A549 (cell line): ENCODE measurements around the gene ARHGAP26. TPM values are rescaled to one million over a fixed set of nuclear protein-coding genes. Genes with fewer than 3 reads are reported as not detected.
A peak's percentile ranks its signal among the peaks of the same experiment; 100 is the strongest.

ENCODE experiments used
- ATAC-seq, 2 experiments: fragments of 200-7000 bp in 1 of 2; fragments of >200 bp in 1 of 2; cut with Nextera tagmentation in 1 of 2; cut with Tn5 transposase in 1 of 2; 3 replicates each; pipeline versions ENCODE4 v1.8.0 to v1.9.1; 2018 to 2020; ENCODE audit warnings: mild to moderate bottlenecking in 1 of 2, moderate library complexity in 1 of 2
- CTCF ChIA-PET: fragments of 300-600 bp; sonication (Branson Sonifier 250); formaldehyde crosslinking; extraction: SDS; loops from one replicate; lab custom pipeline; 2021; ENCODE audit warnings: antibody characterized with exemption, inconsistent platforms; lab: Yijun Ruan, JAX
- POLR2A ChIA-PET: fragments of 350-600 bp; formaldehyde crosslinking; extraction: SDS; loops from one replicate; lab custom pipeline; 2021; ENCODE audit warnings: antibody characterized with exemption, inconsistent platforms; lab: Yijun Ruan, JAX
- DNase-seq, 2 experiments: peaks; one replicate each; pipeline versions ENCODE4 v3.0.0 to v3.0.0-alpha.2; 2011 to 2016; ENCODE audit warnings: low read depth in 1 of 2, low spot score in 1 of 2
- FAIRE-seq: peaks from 2 replicates; lab custom pipeline; 2011; peaks lifted over from hg19 to GRCh38; lab: Jason Lieb, UNC
- H3K27ac ChIP-seq, 2 experiments: fragments of >200 bp; sonication (Bioruptor Twin); formaldehyde crosslinking; 3 replicates each; pipeline ENCODE4 v1.5.1; 2016 to 2017
- H3K4me1 ChIP-seq: fragments of >200 bp; sonication (Bioruptor Twin); formaldehyde crosslinking; 3 replicates; pipeline ENCODE4 v1.6.1; 2016
- H3K4me2 ChIP-seq: fragments of >200 bp; sonication (Bioruptor Twin); formaldehyde crosslinking; 3 replicates; pipeline ENCODE4 v1.6.1; 2016
- H3K4me3 ChIP-seq: fragments of >200 bp; sonication (Bioruptor Twin); formaldehyde crosslinking; 3 replicates; pipeline ENCODE4 v1.5.1; 2016
- H3K9me3 ChIP-seq: fragments of >200 bp; sonication (Bioruptor Twin); formaldehyde crosslinking; 3 replicates; pipeline ENCODE4 v1.6.1; 2016
- CBX2 ChIP-seq: fragments of 200-600 bp; sonication (generic); IDR thresholded peaks from 2 replicates; pipeline ENCODE4 v1.6.1; 2016; ENCODE audit warnings: low read depth, mild to moderate bottlenecking, borderline replicate concordance
- CBX8 ChIP-seq: fragments of 200-600 bp; sonication (generic); IDR thresholded peaks from 2 replicates; pipeline ENCODE4 v1.6.1; 2016
- CEBPB ChIP-seq, 2 experiments: fragments of >200 bp in 1 of 2; sonication (Bioruptor Twin) in 1 of 2; formaldehyde crosslinking in 1 of 2; IDR thresholded peaks; 2 replicates each; pipeline ENCODE4 v1.6.1; 2012 to 2016
- CHD2 ChIP-seq: fragments of 150-350 bp; IDR thresholded peaks from 2 replicates; pipeline ENCODE4 v1.6.1; 2014; ENCODE audit warnings: low read length; ENCODE audit not compliant: partially characterized antibody
- CHD4 ChIP-seq: fragments of 200-600 bp; sonication (generic); IDR thresholded peaks from 2 replicates; pipeline ENCODE4 v1.6.1; 2016; ENCODE audit warnings: antibody characterized with exemption, mild to moderate bottlenecking, borderline replicate concordance
- EHF ChIP-seq: fragments of 250-450 bp; sonication (Bioruptor Pico); IDR thresholded peaks from 2 replicates; pipeline ENCODE4 v1.5.0; 2020; ENCODE audit warnings: mild to moderate bottlenecking
- EHMT2 ChIP-seq: fragments of 200-600 bp; sonication (generic); IDR thresholded peaks from 2 replicates; pipeline ENCODE4 v1.6.1; 2016; ENCODE audit warnings: antibody characterized with exemption, low read depth, mild to moderate bottlenecking, moderate library complexity
- ESRRA ChIP-seq: fragments of 150-350 bp; IDR thresholded peaks from 2 replicates; pipeline ENCODE4 v1.6.1; 2014; ENCODE audit warnings: mild to moderate bottlenecking, low read length, borderline replicate concordance
- FOSB ChIP-seq: fragments of 250-450 bp; sonication (Bioruptor Pico); IDR thresholded peaks from 2 replicates; pipeline ENCODE4 v1.5.0; 2020; ENCODE audit warnings: mild to moderate bottlenecking, moderate library complexity
- FOSL2 ChIP-seq, 2 experiments: fragments of 450-650 bp in 1 of 2; fragments of >200 bp in 1 of 2; sonication (Bioruptor Twin) in 1 of 2; formaldehyde crosslinking; IDR thresholded peaks; 2 replicates each; pipeline versions ENCODE4 v1.5.0 to v1.6.1; 2016 to 2020; ENCODE audit warnings: mild to moderate bottlenecking in 1 of 2, moderate library complexity in 1 of 2
- GATA3 ChIP-seq: IDR thresholded peaks from 2 replicates; pipeline ENCODE4 v1.6.1; 2012; ENCODE audit warnings: borderline replicate concordance
- HDAC2 ChIP-seq: fragments of 200-600 bp; sonication (generic); IDR thresholded peaks from 2 replicates; pipeline ENCODE4 v1.6.1; 2016
- HEYL ChIP-seq: fragments of 250-450 bp; sonication (Bioruptor Pico); IDR thresholded peaks from 2 replicates; pipeline ENCODE4 v1.8.0; 2021; ENCODE audit warnings: mild to moderate bottlenecking, moderate library complexity
- HOXB13 ChIP-seq: fragments of 250-450 bp; sonication (Bioruptor Pico); IDR thresholded peaks from 2 replicates; pipeline ENCODE4 v1.5.0; 2020; ENCODE audit warnings: low read depth, mild to moderate bottlenecking, moderate library complexity
- HOXB5 ChIP-seq: fragments of 250-450 bp; sonication (Bioruptor Pico); IDR thresholded peaks from 2 replicates; pipeline ENCODE4 v1.5.0; 2020; ENCODE audit warnings: mild to moderate bottlenecking, moderate library complexity
- JUN ChIP-seq, 2 experiments: fragments of >200 bp; sonication (Bioruptor Twin); formaldehyde crosslinking; IDR thresholded peaks; 2 replicates in 1 of 2; 3 replicates in 1 of 2; pipeline ENCODE4 v1.6.1; 2016 to 2017
- JUNB ChIP-seq: fragments of >200 bp; sonication (Bioruptor Twin); formaldehyde crosslinking; IDR thresholded peaks from 2 replicates; pipeline ENCODE4 v1.6.1; 2016
- MAZ ChIP-seq: fragments of 150-350 bp; IDR thresholded peaks from 2 replicates; pipeline ENCODE4 v1.6.1; 2014; ENCODE audit warnings: antibody characterized with exemption, low read depth, low read length, borderline replicate concordance
- MYC ChIP-seq: IDR thresholded peaks from 2 replicates; pipeline ENCODE4 v1.6.1; 2012; ENCODE audit warnings: mild to moderate bottlenecking, inconsistent platforms, low read length, improper control_type of control experiment, borderline replicate concordance
- NFE2L2 ChIP-seq: fragments of 150-350 bp; conservative IDR thresholded peaks from 2 replicates; pipeline ENCODE4 v1.6.1; 2014; ENCODE audit warnings: low read length
- NPAS2 ChIP-seq: fragments of 250-450 bp; sonication (Bioruptor Pico); IDR thresholded peaks from 2 replicates; pipeline ENCODE4 v1.8.0; 2022; ENCODE audit warnings: mild to moderate bottlenecking, moderate library complexity, borderline replicate concordance
- POLR2A ChIP-seq: IDR thresholded peaks from 2 replicates; pipeline ENCODE4 v1.6.1; 2012; ENCODE audit warnings: mild to moderate bottlenecking, low read length
- POLR2AphosphoS2 ChIP-seq: conservative IDR thresholded peaks from 2 replicates; pipeline ENCODE4 v1.6.1; 2012; ENCODE audit warnings: low read length, improper control_type of control experiment, inconsistent platforms
- RAD21 ChIP-seq, 2 experiments: fragments of >200 bp in 1 of 2; sonication (Bioruptor Twin) in 1 of 2; formaldehyde crosslinking in 1 of 2; IDR thresholded peaks in 1 of 2; conservative IDR thresholded peaks in 1 of 2; 2 replicates in 1 of 2; 3 replicates in 1 of 2; pipeline ENCODE4 v1.6.1; 2012 to 2018; ENCODE audit warnings: inconsistent platforms in 1 of 2
- RARB ChIP-seq: fragments of 250-450 bp; sonication (Bioruptor Pico); IDR thresholded peaks from 2 replicates; pipeline ENCODE4 v1.8.0; 2021; ENCODE audit warnings: mild to moderate bottlenecking, moderate library complexity
- RFX5 ChIP-seq: fragments of 450-650 bp; IDR thresholded peaks from 2 replicates; pipeline ENCODE4 v1.7.1; 2014; ENCODE audit warnings: antibody characterized with exemption, mild to moderate bottlenecking, moderate library complexity
- SMC3 ChIP-seq: fragments of >200 bp; sonication (Bioruptor Twin); formaldehyde crosslinking; IDR thresholded peaks from 3 replicates; pipeline ENCODE4 v1.6.1; 2018; ENCODE audit warnings: inconsistent platforms
- TP53 ChIP-seq: fragments of 250-450 bp; sonication (Bioruptor Pico); IDR thresholded peaks from 2 replicates; pipeline ENCODE4 v1.5.0; 2021; ENCODE audit warnings: mild to moderate bottlenecking, moderate library complexity
- ZC3H11A ChIP-seq: fragments of 450-650 bp; IDR thresholded peaks from 2 replicates; pipeline ENCODE4 v1.6.1; 2014; ENCODE audit warnings: antibody characterized with exemption, mild to moderate bottlenecking
- ZFP36 ChIP-seq: fragments of 450-650 bp; IDR thresholded peaks from 2 replicates; pipeline ENCODE4 v1.6.1; 2014; ENCODE audit warnings: borderline replicate concordance; ENCODE audit not compliant: partially characterized antibody
- ZSCAN20 ChIP-seq: fragments of 250-450 bp; sonication (Bioruptor Pico); IDR thresholded peaks from 2 replicates; pipeline ENCODE4 v1.8.0; 2022; ENCODE audit warnings: mild to moderate bottlenecking, moderate library complexity
- WGBS: methylation state at CpG from one replicate; pipeline ENCODE4 v1.1.6; 2017; ENCODE audit errors: missing lambda C conversion rate; 5-methylcytosine and 5-hydroxymethylcytosine counted together
- polyA plus RNA-seq, 4 experiments: library from polyadenylated mRNA; depleted of rRNA in 3 of 4; stranded (reverse); fragments of >200 nt; fragmentation: RNase III in 1 of 4; extraction: RNeasy Plus Mini Kit Qiagen cat#74134 plus additional on column Dnase treatment in 1 of 4; gene quantifications; 2 replicates in 3 of 4; 3 replicates in 1 of 4; pipeline ENCODE4 v1.2.3, GENCODE V29; 2011 to 2017
- TF ChIP-seq, protein P1 (sequence below): fragments of 450-650 bp; IDR thresholded peaks from 2 replicates; pipeline ENCODE4 v1.6.1; 2014; ENCODE audit warnings: antibody characterized with exemption
- TF ChIP-seq, protein P2 (sequence below): IDR thresholded peaks from 2 replicates; pipeline ENCODE4 v1.6.1; 2012
- TF ChIP-seq, protein P3 (sequence below): IDR thresholded peaks from 2 replicates; pipeline ENCODE4 v1.6.1; 2012; ENCODE audit warnings: low read depth, borderline replicate concordance
- TF ChIP-seq, protein P4 (sequence below): fragments of 150-350 bp; IDR thresholded peaks from 2 replicates; pipeline ENCODE4 v1.6.1; 2014; ENCODE audit warnings: low read depth, mild to moderate bottlenecking, low read length

The ARHGAP26 gene
- polyA plus RNA-seq, 2 of the 4 experiments (the other 2 are of a cell fraction) = 6.6 to 19.1 TPM

DNA sequence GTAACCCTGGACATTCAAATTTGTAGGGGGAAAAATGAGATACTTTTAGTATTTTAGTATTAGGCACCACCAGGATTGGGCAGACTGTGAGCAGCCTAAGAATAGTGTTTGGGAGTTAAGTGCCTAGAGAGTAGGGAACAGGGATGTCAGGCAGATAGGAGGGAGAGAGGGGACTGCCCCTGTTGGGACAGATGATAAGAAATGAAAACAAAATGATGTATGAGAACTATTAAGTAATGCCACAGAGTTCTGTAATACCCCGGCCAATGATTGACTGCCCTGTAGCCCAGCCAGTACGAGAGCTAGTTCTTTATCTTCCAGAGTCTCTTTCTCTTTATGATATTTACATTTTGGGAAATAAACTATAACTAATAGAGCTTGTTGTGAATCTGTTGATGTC is 24.4 kb downstream of the ARHGAP26 start:
- Histone ChIP-seq H3K4me2 (no peak overlapping the region), H3K9me3 (no peaks in the 10 kb centered on the region), H3K4me1 (peaks cover 24% of the 10 kb centered on the region), H3K27ac (no peak overlapping the region), H3K4me3 (no peak overlapping the region)
- FAIRE-seq (no peak), ATAC-seq (no peak; a peak in 1 of 6 replicates), DNase-seq (no peak)
- TF ChIP-seq HOXB5 (CRISPR knock-in tag) (no peak), EHF (CRISPR knock-in tag) (no peak), HDAC2 (no peak), JUN (IDR thresholded peaks at IDR 0.05) (no peak), POLR2A (no peak), ESRRA (no peak), RAD21 (conservative IDR thresholded peaks at IDR 0.05 in 1 of 2, IDR thresholded peaks at IDR 0.05 in 1 of 2) (no peak), ZC3H11A (no peak), TP53 (CRISPR knock-in tag) (no peak), EHMT2 (no peak), CBX8 (no peak)
- TF ChIP-seq, protein P1, sequence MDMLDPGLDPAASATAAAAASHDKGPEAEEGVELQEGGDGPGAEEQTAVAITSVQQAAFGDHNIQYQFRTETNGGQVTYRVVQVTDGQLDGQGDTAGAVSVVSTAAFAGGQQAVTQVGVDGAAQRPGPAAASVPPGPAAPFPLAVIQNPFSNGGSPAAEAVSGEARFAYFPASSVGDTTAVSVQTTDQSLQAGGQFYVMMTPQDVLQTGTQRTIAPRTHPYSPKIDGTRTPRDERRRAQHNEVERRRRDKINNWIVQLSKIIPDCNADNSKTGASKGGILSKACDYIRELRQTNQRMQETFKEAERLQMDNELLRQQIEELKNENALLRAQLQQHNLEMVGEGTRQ = no peak
- ChIA-PET POLR2A (no interaction called here), CTCF (no interaction called here)
- WGBS = 86% methylated on average over 2 of the region's 2 CpGs

DNA sequence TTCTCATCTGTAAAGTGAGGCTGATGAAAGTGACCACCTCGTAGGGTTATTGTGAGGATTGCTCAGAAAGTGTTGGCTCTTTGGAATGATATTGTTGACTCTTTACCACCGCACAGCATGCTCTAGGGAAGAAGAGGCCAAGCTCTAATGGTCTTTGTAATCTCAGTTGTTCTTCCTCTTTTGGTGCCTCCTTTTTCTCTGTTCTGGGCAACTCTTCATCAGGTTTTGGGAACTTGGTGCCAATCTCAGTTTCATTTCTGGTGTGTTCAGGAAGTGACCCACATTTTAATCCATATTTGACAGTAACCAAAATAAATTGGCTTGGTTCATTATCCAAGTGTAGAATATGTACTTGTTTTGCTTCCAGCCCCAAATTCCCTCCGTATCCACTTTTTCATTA is 25.1 kb downstream of the ARHGAP26 start:
- DNase-seq = no peak
- ATAC-seq = no peak
- FAIRE-seq = no peak
- TF ChIP-seq, protein P2, sequence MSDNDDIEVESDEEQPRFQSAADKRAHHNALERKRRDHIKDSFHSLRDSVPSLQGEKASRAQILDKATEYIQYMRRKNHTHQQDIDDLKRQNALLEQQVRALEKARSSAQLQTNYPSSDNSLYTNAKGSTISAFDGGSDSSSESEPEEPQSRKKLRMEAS = no peak
- TF ChIP-seq SMC3 (no peak), FOSL2 (IDR thresholded peaks at IDR 0.05) (no peak), FOSL2 (CRISPR knock-in tag; IDR thresholded peaks at IDR 0.05) (no peak), CHD2 (no peak), HOXB13 (CRISPR knock-in tag) (no peak), NFE2L2 (no peak), ZC3H11A (no peak), HEYL (CRISPR knock-in tag) (no peak), EHF (CRISPR knock-in tag) (no peak), RFX5 (no peak), MYC (no peak), CHD4 (no peak), NPAS2 (CRISPR knock-in tag) (no peak), CEBPB (IDR thresholded peaks at IDR 0.05) (no peak), ESRRA (no peak), GATA3 (no peak), HOXB5 (CRISPR knock-in tag) (no peak)
- TF ChIP-seq, all 56 proteins: peak for 0
- WGBS = 89% methylated on average over 3 of the region's 3 CpGs
- Histone ChIP-seq H3K9me3 (no peaks in the 10 kb centered on the region), H3K4me2 (no peak overlapping the region), H3K27ac (no peak overlapping the region), H3K4me3 (no peak overlapping the region), H3K4me1 (peaks cover 31% of the 10 kb centered on the region)
- CTCF ChIA-PET = no interaction called here
- POLR2A ChIA-PET = no interaction called here

DNA sequence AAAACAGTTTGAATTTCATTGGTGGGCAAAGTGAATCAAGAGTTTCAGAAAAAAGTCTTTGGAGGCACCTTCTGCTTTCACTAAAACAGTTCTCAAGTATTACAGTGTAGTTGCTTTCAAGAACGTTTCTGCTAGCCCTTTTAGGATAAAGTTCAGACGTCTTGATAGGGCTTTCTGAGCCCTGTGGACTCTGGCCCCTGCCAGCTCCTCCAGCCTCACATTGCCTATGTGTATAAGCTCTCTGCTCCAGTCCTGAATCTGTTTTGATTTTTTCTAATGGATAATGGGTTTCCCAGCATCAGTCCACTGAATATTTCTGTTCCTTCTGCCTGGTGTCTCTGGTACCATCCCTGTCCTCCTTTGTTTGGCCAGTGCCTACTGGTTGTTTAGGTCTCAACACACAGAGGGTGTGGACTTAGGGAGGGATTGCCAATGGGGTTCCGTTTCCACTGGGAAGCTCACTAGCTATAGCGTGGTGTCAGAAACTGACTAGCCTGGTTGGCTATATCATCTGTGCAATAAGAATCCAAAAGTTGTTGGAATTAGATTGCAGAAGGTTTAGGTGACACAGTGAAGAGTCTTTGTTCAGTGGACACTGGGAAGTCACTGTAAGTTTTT is 26.4 kb downstream of the ARHGAP26 start:
- POLR2A ChIA-PET = interaction anchor here (1.0 kb wide), 1 partner anchor 26 kb away, joined by 3 read pairs; no protein-coding TSS in a partner anchor
- CTCF ChIA-PET = interaction anchor here (1.2 to 2.7 kb wide), 4 partner anchors 11 to 26 kb away, joined by 3 to 10 read pairs (median 5); partner anchors contain the start of gene ARHGAP26
- TF ChIP-seq, protein P3, sequence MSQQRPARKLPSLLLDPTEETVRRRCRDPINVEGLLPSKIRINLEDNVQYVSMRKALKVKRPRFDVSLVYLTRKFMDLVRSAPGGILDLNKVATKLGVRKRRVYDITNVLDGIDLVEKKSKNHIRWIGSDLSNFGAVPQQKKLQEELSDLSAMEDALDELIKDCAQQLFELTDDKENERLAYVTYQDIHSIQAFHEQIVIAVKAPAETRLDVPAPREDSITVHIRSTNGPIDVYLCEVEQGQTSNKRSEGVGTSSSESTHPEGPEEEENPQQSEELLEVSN = no peak
- TF ChIP-seq FOSB (no peak), JUNB (no peak), ZSCAN20 (CRISPR knock-in tag) (no peak), CBX2 (no peak), POLR2AphosphoS2 (no peak), CEBPB (IDR thresholded peaks at IDR 0.05) (no peak), RARB (CRISPR knock-in tag) (no peak), EHMT2 (no peak), ZFP36 (no peak), EHF (CRISPR knock-in tag) (no peak), MAZ (no peak)
- TF ChIP-seq, protein P4, sequence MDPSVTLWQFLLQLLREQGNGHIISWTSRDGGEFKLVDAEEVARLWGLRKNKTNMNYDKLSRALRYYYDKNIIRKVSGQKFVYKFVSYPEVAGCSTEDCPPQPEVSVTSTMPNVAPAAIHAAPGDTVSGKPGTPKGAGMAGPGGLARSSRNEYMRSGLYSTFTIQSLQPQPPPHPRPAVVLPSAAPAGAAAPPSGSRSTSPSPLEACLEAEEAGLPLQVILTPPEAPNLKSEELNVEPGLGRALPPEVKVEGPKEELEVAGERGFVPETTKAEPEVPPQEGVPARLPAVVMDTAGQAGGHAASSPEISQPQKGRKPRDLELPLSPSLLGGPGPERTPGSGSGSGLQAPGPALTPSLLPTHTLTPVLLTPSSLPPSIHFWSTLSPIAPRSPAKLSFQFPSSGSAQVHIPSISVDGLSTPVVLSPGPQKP = no peak

More for the DNA sequence above, 26.4 kb downstream of the ARHGAP26 start:
- Histone ChIP-seq H3K4me1 (peaks cover 41% of the 10 kb centered on the region), H3K4me3 (no peak overlapping the region), H3K27ac (0 out of 6 replicates have a peak overlapping the region, but pooled peaks of 1 of the 2 experiments have one; percentile 23), H3K9me3 (no peaks in the 10 kb centered on the region), H3K4me2 (peak overlapping the region; percentile 10)
- FAIRE-seq (no peak), DNase-seq (no peak), ATAC-seq (0 out of 6 replicates have a peak, but pooled peaks have one; percentile 16 to 19)
- WGBS = 51% methylated on average over 4 of the region's 4 CpGs
